Fibroblast of skin of scalp (primary cell): Measurements from ENCODE around the gene SMIM43. TPM values are rescaled to one million over a fixed set of nuclear protein-coding genes. Genes with fewer than 3 reads are reported as not detected.

Experiments used
- DNase-seq: peaks from one replicate; pipeline ENCODE4 v3.0.0-alpha.2; 2013
- polyA plus RNA-seq, 2 experiments: library from polyadenylated mRNA; unstranded; fragments of 120-200 nt; gene quantifications; one replicate each; pipeline ENCODE4 v1.2.1, GENCODE V29; 2013; ENCODE audit not compliant: insufficient read length in 2 of 2

SMIM43 gene
- 1.1 TPM for polyA plus RNA-seq (2013, experiment 1 of 2; ENCODE audit: insufficient read length)
- 0.91 TPM for polyA plus RNA-seq (2013, experiment 2 of 2; ENCODE audit: insufficient read length)

DNA sequence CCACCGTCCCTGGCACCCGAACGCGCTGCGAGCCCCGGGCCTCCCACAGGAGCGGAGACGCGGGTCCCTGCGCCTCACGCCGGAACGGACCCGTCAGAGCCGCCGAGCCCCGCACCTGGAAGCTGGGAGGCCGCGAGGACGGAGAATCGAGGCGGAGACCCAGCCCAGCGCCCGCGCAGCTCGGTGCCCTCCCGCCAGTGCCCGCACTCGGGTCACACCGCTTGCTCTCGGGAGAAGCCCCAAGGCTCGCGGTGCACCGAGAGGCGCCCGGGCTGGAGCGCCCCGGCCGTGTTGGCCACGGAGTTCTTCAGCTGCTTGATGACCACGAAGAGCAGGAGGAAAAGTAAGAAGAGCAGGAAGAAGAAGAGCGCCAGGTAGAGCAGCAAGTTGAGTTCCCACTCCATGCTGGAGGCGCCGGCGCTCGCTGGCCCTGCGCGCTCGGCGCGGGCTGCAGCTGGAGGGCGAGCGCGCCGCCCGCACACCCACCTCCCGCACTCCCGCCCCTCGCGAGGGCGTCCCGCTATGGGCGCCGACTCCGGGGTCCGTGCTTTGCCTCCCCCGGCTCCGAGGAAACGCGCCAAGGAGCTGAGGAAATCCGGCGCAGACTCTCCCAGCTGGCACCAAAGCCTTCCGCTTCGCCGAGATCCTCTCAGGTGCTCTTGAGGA, at the start of gene SMIM43:
Gene SMIM43, minus strand, starts transcription at position 463 of the 666 bp plus-strand sequence. Its CDS starts 59 bp downstream, at position 404.
- DNase-seq, result no peak

DNA sequence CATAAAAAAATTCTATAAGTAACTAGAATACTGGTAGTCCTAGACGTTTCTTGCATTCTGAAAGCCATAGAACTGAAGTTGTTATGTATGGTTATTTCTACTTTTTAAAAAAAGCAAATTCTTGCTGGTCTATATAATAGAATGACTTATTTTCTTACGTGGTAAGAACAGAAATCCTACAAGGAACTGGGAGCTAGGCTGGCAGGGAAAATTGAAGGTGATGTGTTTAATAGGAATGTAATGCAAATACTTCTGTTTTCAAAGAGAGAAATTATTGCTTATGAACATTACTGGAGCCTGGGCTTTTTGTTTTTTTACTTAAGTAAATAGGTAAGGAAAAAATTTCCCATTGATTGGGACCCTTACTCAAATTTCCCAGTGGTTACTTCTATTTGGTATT, 49.8 kb upstream of the SMIM43 start:
- DNase-seq, result peak; percentile 39

DNA sequence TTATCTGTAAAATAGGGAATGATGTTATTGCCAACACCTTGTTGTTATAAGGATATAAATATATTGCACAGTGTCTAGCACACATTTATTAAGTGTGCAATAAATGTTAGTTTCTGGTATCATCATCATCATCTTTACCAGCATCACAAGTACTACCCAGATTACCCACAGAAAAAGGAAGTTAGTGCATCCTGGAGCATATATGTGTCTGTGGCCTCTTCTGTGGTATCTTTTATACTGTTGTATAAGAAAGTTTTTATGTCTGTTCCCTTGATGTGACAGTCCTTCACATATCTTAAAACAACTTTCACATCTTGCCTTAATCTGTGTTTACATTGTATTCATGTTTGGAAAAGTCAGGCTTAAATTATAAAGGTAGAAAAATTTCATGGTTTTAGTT, 46.2 kb upstream of the SMIM43 start:
- DNase-seq, result no peak

DNA sequence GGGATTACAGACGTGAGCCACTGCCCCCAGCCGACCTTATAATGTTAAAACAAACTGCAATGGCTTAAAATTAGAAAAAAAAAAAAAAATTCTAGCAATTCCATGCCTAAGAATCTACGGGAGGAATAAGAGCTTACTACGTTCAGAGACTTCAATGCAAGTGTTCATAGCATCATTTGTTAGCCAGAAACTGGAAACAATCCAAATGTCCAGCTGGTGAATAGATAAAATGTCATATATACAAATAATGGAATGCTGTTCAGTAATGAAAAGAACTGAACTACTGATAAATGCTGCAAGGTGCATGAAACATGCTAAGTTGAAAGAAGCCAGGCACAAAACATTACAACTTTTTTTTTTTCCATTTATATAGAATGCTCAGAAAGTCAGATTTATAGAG, 41.4 kb upstream of the SMIM43 start:
- DNase-seq, result no peak

DNA sequence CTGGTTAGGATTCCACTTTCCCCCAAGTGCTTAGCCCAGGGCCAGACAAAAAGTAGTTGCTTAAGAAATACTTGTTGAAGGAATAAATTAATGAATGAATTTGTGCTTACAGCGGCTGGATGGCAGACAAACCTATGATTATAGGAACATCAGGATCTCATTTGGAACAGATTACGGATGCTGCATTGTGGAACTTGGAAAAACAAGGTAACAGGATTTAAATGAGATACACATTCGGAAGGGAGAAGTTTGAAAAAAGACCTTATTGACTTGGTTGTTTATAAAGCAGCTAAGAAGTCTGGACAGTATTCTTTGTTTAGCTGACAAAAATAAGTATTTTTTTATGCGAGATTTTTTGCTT, 36.7 kb upstream of the SMIM43 start:
- no peak for DNase-seq

DNA sequence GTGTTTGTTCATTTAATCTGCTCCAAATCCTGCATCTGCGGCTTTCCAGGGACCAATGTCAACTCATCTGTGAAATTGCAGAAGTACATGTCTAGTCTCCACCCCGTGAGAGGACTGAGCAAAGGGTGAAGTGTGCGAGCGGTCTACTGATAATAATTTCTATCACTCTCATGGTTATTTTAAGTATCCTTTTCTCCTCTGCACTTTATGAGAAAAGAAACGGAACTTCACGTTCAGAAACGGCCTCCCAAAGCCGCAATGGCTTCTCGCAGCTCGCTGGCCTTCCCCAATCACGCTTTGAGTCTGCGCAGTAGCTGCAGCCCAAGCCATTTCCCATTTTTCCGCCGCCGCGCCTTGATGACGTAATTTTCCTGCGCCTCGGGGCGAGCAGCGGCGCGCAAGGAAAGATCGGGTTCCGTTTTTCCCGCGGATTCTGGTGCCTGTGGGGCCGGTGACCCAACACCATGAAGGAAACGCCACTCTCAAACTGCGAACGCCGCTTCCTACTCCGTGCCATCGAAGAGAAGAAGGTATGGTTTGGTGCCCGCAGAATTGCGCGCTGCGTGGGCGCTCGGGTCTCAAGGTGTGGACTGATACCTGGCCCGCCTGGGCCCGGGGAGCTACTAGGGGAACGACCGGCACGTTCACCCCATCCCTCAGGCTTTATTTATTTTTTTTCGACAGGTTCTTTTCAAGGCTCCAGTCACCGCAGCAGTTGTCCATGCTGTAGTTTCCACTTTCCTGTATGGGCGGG, 36.2 kb upstream of the SMIM43 start, which contains the start of gene EXOSC9:
Gene EXOSC9, plus strand, starts transcription at position 363 of the 754 bp plus-strand sequence. Its CDS starts 102 bp downstream, at position 465.
- peak; percentile 97 for DNase-seq

DNA sequence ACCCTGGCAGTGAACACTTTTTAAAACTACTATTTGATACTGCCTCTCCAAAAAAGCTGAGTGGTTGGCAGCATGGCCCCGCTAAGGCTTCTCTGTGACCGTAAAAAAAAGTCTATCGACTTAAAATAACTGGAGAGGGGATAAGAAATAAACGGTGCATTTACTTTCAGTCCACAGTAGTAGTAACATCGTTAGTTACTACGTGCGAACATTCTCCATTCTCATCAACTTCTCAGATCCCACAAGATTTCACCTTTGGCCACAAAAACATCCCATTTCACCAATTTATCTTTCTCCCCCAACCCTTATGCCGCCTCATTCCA, 35.6 kb upstream of the SMIM43 start:
- no peak for DNase-seq

DNA sequence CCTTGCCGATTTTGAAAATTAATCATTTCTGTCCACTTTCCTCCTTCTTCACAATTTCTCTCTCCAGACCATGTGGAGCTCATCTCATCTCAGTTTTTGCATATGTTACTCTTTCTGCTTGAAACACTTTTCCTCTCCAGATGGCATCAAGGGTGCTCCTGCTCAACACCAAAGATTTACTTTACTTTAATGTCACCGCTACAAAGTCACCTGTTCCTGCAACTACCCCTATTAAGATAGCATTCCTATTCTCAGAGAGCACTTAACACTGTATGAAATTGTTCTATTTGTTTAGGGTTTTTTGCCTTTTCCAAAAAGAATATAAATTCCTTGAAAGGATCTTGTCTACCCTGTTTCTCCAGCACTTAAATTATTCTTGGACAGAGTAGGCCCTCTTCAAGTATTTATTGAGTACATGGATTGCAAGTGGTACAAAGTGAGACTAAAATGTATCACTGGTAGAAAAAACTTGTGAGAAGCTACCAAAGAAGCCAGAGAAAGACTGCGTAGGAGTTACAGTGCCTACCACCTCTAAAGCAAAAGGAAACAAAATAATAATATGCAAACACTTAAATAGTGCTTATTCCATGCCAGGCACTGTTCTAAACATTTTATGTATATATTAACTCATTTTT, 35.0 kb upstream of the SMIM43 start:
- DNase-seq, result no peak

DNA sequence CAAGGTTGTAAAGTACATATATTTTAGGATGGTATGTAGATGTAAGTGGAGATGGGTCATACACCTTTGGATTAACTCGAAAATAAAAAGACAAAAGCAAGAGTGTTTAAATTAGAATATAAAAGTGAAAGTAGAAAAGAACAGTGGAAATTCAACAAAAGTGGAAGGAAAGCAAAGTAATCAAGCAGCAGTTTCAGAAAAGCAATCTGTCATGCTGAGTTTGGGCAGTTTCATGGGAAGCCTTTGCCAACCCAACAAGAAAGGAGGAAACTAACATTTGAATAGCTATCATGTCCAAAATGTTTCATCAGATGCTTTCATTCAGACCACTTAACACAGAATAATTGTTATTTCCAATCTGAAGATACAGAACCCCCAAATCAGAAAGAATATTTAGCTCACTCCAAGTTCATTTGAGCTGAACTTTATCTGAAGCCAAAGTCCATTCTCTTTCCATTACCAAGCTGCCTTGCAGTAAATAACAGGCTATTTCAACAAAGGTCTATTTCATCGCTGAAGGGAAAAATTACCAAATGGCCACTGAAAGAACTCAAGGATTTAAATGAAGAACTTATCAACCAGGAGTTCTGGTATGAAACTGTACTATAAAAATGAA, 34.4 kb upstream of the SMIM43 start:
- no peak for DNase-seq

DNA sequence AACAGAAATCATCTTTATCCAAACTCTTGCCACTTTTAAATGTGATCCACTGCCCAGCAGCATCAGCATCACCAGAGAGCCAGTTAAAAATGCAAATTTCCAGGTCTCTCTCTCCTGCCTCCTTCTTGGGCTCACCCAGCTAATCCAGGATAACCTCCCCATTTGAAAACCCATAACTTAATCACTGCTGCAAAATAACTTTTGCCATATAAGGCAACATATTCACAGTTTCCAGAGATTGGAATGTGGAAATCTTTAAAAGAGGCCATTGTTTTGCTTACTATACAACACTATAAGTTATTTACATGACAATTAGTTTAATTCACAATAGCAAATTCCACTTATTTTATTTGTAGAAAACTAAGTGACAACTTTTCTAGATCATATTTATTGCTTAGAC, 31.3 kb upstream of the SMIM43 start:
- DNase-seq, result peak; percentile 53

DNA sequence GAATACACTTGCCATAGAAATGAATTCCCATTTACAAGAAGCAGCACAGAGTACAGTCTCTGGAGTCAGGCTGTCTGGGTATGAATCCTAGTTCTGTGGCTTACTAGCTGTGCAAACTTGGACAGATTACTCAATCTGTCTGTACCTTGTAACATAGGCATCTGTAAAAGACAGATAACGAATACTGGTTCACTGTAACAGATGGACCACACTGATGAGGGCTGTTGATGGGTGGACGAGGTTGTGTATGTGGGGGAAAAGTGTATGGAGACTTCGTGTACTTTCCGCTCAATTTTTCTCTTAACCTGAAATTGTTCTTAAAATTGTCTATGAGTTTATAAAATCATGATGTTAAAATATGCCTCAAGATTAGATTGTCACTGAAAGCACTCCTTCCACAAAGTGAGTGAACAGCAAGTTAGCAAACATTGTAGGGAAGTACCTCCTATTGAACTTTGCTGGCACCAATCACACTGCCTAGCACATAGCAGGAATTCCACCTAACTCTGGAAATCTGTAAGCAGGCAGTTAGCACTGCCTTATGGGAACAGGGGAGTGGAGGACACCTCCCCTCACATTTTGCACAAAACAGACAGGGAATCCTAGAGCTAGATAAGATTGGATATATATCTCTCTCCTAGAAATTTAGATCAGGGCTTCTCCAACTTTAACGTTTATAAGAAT, 29.7 kb upstream of the SMIM43 start:
- DNase-seq, result no peak

DNA sequence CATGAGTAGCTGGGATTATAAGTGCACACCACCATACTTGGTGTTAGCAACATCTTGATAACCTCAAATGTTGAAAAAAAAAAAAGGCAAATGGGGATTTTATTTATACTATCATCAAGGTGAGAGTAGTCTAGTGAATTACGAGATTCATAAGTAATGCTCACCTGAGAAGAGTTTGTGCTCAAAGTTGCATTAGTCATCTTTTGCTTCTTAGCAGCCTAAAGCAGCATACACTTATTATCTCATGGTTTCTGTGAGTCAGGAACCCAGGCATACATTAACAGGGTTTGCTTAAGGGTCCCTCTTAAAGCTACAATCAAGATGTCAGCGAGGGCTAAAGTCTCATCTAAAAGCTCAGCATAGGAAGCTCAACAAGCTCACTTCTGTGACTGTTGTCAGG, 28.0 kb upstream of the SMIM43 start:
- DNase-seq, result no peak

DNA sequence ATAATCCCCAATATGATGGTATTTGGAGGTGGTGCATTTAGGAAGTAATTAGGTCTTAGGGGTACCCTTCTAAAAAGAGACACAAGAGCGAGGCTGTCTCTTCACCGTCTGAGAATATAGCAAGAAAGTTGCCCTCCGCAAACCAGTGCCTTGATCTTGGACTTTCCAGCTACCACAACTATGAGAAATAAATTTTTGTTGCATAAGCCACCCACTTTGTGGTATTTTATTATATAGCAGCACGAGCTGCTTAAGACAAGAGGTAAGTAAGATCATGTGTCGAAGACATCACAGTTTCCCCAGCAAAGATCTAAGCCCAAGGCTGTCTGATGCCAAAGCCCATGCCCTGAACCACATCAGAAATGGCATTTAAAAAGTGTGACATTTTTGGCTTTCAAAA, 26.5 kb upstream of the SMIM43 start:
- DNase-seq, result peak; percentile 88

DNA sequence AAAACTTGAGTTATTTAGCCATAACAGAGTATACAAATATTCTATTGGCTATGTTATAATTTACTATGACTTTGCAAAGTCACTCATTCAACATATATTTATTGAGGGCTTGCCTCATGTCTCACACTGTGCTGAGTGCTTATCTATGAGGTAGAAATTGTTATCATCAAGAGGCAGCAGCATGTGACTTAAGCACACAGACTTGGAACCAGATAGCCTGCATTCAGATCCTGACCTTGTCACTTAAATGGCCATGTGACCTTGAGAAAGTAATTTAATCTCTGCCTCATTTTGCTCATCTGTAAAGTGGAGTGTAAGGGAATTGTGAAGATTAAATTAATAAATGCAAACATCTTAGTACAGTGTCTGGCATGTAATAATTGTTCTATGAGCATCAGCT, 26.0 kb upstream of the SMIM43 start:
- no peak for DNase-seq

DNA sequence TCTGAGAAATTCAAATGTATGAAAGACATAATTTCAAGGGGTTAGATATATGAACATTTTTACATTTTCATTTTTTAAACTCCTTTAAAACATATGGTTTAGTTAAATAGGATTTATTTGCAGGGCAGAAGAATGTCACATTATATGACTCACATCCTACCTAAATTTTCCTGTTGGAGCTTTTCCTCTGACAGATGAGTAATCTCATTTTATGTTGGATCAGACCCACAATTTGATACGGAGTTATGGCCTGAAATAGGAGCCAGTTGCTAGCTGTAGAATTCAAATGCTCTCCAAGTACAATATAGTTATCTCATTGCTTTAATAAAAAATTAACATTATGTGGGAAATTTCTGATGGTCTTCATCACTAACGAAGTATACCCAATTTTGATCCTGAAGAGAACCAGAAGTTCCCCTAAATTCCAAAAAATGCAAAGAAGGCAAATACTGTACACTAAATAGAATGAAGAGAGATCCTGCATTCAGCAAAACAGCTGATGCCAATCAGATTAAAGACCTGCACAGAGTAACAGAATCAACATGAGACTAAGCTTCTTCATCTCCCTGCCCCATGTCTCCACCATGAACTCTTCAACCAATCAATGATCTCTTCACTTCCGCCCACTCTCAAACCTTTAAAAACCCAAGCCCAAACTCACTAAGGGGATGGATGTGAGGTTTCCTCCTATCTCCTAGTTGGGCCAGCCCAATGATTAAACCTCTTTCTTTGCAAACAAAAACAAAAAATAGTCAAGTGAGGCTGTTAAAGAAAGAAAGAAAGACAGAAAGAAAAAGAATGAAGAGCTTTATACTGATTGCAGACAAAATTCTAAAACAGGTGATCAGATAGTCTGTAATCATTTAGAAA, 25.2 kb upstream of the SMIM43 start:
- DNase-seq, result peak; percentile 83

DNA sequence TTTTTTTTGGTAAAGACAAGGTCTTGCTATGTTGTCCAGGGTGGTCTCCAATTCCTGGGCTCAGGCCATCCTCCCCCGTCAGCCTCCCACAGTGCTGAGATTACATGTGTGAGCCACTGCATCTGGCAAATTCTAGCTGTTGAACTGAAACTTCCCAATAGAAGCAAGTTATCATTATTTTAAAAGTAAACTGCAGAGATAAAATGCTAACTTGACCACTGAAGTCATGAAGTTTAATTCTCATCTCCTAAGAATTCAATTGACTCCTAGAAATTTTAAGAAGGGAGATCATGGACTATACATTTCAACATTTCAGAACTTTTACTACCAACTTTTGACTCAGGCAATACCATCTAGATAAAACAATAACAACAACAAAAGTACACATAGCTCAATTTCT, 24.5 kb upstream of the SMIM43 start:
- DNase-seq, result peak; percentile 60

DNA sequence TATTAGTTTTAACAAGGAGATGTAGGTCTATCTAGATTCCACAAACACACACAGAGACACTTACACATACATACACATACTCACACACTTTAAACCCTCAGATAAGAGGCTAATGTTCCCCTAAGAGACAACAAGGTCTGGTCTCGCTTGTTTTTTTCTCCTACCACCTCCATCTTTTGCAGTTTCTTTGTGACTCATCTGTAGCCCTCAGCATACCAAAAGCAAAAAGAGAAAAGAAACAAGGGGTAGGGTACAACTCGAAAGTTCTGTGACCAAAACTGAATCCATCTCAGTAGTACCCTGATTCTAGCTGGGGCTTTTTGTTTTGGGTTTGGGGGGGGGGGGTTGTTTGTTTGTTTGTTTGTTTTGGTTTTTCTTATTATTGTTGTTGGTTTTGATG, 23.9 kb upstream of the SMIM43 start:
- DNase-seq, result no peak

DNA sequence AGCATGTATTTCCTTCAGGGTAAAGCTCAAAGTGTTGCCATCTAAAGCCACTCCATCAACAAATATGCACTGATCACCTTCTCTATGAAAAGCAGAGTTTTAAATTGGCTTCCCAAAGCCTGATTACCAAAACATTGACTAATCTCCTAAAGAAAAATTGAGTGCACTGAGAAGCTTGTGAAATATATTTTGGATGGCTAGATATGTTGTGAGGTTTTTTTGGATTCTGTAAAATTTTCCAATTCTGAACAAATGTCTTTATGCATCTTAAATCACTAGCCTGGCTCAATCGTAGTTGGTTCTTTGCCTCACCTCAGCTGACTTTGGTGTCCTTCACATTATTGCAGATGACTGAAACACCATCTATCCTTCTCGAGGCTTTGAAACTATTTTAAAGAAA, 21.3 kb upstream of the SMIM43 start:
- DNase-seq, result no peak

DNA sequence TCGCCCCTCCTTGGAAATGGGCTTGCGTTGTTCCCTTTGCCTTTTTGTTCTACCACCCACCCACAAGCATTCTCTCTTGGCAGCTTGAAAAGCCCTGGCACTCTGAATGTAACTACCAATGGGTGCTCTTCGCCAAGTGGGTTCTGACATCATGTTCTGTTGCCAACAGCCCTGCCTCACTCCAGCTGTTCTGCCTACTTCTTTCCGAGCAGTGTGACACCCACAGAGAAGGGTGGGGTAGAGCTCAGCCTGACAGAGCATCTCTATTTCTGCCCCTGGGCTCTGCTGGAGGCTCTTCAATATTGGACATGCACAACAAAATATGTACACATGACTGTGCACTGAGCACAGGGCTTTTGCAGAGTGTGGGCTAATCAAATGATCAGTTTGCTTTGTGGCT, 20.5 kb upstream of the SMIM43 start:
- DNase-seq, result peak; percentile 79

DNA sequence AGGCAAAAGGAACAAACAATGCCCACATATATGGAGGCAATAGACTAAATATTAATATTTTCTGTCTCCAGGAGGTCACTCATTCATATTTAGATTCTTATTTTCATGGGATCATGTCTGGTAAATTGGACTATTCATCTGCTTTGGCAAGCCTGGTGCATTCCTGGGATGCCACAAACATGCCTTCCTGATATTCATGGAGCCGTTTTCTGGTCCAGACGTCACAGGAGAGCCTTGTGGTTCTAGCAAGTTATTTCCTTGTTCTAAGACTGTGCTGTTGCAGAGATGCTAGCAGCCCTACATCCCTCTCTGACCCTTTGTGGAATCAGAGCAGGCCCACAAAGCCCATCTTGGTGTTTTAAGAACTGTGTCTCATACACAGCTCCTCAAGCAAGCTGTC, 20.0 kb upstream of the SMIM43 start:
- DNase-seq, result peak; percentile 99

DNA sequence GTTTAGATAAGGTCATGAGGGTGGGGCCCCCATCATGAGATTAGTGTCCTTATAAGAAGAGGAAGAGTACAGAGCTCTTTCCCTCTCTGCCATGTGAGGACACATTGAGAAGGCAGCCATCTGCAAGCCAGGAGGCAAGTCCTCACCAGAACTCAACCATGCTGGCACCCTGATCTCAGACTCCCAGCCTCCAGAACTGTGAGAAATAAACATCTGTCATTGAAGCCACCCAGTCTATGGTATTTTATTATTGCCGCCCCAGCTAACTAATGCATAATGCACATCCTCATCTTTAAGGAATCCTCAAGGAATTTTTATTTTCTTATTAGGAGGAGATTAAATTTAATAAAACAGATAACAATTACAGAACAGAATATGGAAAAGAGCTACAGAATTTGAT, 19.4 kb upstream of the SMIM43 start:
- DNase-seq, result peak; percentile 62

DNA sequence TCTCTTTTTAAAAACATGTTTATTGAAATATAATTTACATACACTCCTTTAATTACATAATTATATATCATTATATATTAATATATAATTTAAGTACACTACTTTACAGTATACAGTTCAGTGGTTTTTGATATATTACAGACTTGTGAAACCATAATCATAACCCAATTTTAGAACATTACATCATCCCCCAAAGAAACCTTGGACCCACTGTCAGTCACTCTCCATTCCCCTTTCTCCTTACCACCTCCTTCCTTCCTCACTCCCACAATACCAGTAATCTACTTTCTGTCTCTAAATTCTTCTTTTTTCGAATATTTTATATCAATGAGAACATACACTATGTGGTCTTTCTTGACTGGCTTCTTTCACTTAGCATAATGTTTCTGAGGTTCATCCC, 18.2 kb upstream of the SMIM43 start:
- no peak for DNase-seq
